Measurements from ENCODE around the gene TMEM37. TPM values are rescaled to one million over a fixed set of nuclear protein-coding genes. Genes with fewer than 3 reads are reported as not detected.

Gene TMEM37
- total RNA-seq, 3 donors from 2014 or later: 8.8 to 43.2 (median 9.4) TPM

DNA sequence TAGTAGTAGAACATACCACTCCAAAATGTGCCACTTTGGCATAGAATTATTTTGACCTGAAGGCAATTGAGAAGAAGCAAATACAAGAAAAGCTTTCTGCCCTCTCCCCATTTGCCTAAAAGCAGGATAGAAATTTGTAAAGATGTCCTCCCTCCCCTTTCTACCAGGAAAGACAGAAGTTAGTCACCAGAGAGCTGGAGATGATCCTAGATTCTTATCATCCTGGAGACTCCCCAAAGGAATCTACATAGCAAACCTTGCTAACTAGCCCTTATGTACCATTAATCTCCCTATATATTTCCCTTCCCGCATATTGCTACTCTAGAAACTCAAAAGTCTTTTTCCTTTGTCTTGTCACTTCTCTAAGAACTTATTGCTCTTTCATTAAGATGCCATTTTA is 12.6 kb upstream of the TMEM37 start:
- Histone ChIP-seq H3K27me3 (no peaks in the 10 kb centered on the region), H3K4me3 (no peak overlapping the region), H3K9me3 (peaks cover 5 to 7% of the 10 kb centered on the region in 2 donors), H3K36me3 (no peaks in the 10 kb centered on the region), H3K27ac (no peak overlapping the region), H3K4me1 (no peaks in the 10 kb centered on the region)
- intact Hi-C loops (cut with DNase I; ENCODE audit: low total_unique reads): no loop called here
- TF ChIP-seq, protein P1, sequence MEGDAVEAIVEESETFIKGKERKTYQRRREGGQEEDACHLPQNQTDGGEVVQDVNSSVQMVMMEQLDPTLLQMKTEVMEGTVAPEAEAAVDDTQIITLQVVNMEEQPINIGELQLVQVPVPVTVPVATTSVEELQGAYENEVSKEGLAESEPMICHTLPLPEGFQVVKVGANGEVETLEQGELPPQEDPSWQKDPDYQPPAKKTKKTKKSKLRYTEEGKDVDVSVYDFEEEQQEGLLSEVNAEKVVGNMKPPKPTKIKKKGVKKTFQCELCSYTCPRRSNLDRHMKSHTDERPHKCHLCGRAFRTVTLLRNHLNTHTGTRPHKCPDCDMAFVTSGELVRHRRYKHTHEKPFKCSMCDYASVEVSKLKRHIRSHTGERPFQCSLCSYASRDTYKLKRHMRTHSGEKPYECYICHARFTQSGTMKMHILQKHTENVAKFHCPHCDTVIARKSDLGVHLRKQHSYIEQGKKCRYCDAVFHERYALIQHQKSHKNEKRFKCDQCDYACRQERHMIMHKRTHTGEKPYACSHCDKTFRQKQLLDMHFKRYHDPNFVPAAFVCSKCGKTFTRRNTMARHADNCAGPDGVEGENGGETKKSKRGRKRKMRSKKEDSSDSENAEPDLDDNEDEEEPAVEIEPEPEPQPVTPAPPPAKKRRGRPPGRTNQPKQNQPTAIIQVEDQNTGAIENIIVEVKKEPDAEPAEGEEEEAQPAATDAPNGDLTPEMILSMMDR (IDR thresholded peaks at IDR 0.05): no peak
- no peak for TF ChIP-seq POLR2A (IDR thresholded peaks at IDR 0.05)
- no peak for DNase-seq (ENCODE audit: low spot score in 2 of 2)

DNA sequence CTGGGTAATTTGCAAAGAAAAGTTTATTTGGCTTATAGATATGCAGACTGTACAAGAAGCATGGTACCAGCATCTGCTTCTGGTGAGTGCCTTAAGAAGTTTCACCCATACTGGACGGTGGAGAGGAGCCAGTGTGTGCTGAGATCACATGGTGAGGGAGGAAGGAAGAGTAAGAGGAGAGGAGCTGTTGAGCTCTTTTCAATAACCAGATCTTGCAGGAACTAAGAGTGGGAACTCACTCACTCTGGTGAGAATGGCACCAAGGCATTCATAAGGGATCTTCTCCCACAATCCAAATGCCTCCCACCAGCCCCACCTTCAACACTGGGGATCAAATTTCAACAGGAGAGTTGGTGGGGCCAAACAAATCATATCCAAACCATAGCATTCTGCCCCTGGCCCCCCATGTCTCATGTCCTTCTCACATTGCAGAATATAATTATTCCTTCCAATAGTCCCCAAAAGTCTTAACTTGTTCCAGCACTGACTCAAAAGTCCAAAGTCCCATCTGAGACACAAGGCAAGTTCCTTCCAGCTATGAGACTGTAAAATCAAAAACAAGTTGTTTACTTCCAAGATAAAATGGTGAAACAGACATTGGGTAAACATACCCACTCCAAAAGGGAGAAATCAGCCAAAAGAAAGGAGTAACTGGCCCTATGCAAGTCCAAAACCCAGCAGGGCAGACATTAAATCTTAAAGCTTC is 11.7 kb upstream of the TMEM37 start:
- Histone ChIP-seq H3K27ac (no peak overlapping the region), H3K27me3 (no peaks in the 10 kb centered on the region), H3K4me3 (no peak overlapping the region), H3K36me3 (no peaks in the 10 kb centered on the region), H3K9me3 (peaks cover 5 to 7% of the 10 kb centered on the region in 2 donors), H3K4me1 (no peaks in the 10 kb centered on the region)
- intact Hi-C loops (cut with DNase I; ENCODE audit: low total_unique reads): no loop called here
- TF ChIP-seq POLR2A (IDR thresholded peaks at IDR 0.05) (no peak), POLR2AphosphoS5 (IDR thresholded peaks at IDR 0.05) (no peak)
- TF ChIP-seq, protein P1 (IDR thresholded peaks at IDR 0.05): no peak
- DNase-seq (ENCODE audit: low spot score in 2 of 2): no peak

GRCh38 chr2:119421304-119421703 is 10.3 kb upstream of the TMEM37 start:
- Histone ChIP-seq H3K36me3 (no peaks in the 10 kb centered on the region), H3K9me3 (peaks cover 5 to 7% of the 10 kb centered on the region in 2 donors), H3K27me3 (no peaks in the 10 kb centered on the region), H3K27ac (no peak overlapping the region), H3K4me1 (no peaks in the 10 kb centered on the region), H3K4me3 (no peak overlapping the region)
- TF ChIP-seq POLR2A (IDR thresholded peaks at IDR 0.05) (no peak), POLR2AphosphoS5 (IDR thresholded peaks at IDR 0.05) (no peak)
- TF ChIP-seq, protein P1 (IDR thresholded peaks at IDR 0.05): no peak
- no peak for DNase-seq (ENCODE audit: low spot score in 2 of 2)
- intact Hi-C loops (cut with DNase I; ENCODE audit: low total_unique reads): no loop called here

GRCh38 chr2:119421741-119422140 is 9.9 kb upstream of the TMEM37 start:
- Histone ChIP-seq H3K36me3 (no peaks in the 10 kb centered on the region), H3K4me3 (no peak overlapping the region), H3K27me3 (no peaks in the 10 kb centered on the region), H3K27ac (no peak overlapping the region), H3K9me3 (peaks cover 5 to 7% of the 10 kb centered on the region in 2 donors), H3K4me1 (no peaks in the 10 kb centered on the region)
- no peak for DNase-seq (ENCODE audit: low spot score in 2 of 2)
- intact Hi-C loops (cut with DNase I; ENCODE audit: low total_unique reads): no loop called here
- TF ChIP-seq, protein P1 (IDR thresholded peaks at IDR 0.05): no peak
- no peak for TF ChIP-seq POLR2AphosphoS5 (IDR thresholded peaks at IDR 0.05)
- no peak for TF ChIP-seq POLR2A (IDR thresholded peaks at IDR 0.05)

DNA sequence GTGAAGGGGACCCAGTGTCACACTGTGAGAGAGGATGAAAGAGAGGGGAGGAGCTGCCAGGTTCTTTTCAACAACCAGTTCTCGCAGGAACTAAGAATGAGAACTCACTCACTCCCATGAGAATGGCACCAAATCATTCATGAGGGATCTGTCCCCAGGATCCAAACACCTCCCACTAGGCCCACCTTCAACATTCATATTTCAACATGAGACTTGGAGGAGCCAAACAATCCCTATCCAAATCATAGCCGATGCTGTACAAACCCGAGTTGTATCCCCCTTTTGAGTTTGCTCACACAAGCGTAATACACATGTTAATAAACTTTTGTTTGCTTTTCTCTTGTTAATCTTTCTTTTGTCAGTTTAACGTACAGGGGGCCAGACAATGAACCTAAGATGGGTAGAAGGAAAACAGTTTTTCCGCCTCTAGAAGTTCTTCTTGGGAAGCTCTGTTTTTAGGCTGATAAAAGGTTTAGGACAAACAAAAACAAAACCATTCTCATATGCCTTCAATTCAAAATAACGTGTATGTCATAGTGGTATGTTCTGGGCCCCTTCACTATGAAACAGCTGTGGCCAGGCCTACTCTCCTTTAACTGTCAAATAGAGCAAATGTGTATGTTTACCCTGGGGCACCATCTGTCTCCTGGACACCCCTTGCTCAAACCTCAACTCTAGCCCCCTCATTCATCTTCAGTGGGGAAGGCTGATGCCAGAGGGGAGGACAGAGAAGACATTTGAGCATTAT is 9.1 kb upstream of the TMEM37 start:
- peaks cover 5 to 7% of the 10 kb centered on the region in 2 donors for H3K9me3 ChIP-seq
- intact Hi-C loops (cut with DNase I; ENCODE audit: low total_unique reads): no loop called here

More for the DNA sequence above, 9.1 kb upstream of the TMEM37 start:
- H3K27me3 ChIP-seq: no peaks in the 10 kb centered on the region
- no peak overlapping the region for H3K27ac ChIP-seq
- no peak overlapping the region for H3K4me3 ChIP-seq
- TF ChIP-seq, protein P1 (IDR thresholded peaks at IDR 0.05): no peak
- TF ChIP-seq POLR2AphosphoS5 (IDR thresholded peaks at IDR 0.05) (no peak), POLR2A (IDR thresholded peaks at IDR 0.05) (no peak)
- no peaks in the 10 kb centered on the region for H3K4me1 ChIP-seq
- no peak for DNase-seq (ENCODE audit: low spot score in 2 of 2)
- no peaks in the 10 kb centered on the region for H3K36me3 ChIP-seq
